Measurements from ENCODE around the gene CCNI. TPM values are rescaled to one million over a fixed set of nuclear protein-coding genes. Genes with fewer than 3 reads are reported as not detected.
"Not testable (repeated sequence)": the region's sequence is repeated elsewhere in the genome, so short reads cannot be mapped to it uniquely, and the experiment has no call there.

CCNI gene
- total RNA-seq, 1 donor from 2014 or later = 206 TPM

- H3K4me1 ChIP-seq = no peaks in the 10 kb centered on the region
- DNase-seq (ENCODE audit: extremely low spot score in 2 of 2) = no peak
- no peak overlapping the region for H3K27ac ChIP-seq
- no peaks in the 10 kb centered on the region for H3K27me3 ChIP-seq
- no peak for TF ChIP-seq POLR2A (IDR thresholded peaks at IDR 0.05)
- TF ChIP-seq POLR2AphosphoS5 (IDR thresholded peaks at IDR 0.05; ENCODE audit: insufficient read depth in 1 of 2, low read depth in 1 of 2) = no peak
- no peak for TF ChIP-seq CTCF (IDR thresholded peaks at IDR 0.05)
- H3K9me3 ChIP-seq = no peaks in the 10 kb centered on the region
- H3K36me3 ChIP-seq = no peaks in the 10 kb centered on the region
- H3K4me3 ChIP-seq = no peak overlapping the region
- intact Hi-C loops (cut with DNase I) = no loop called here
These were observed 18.7 kb upstream of the CCNI start for GRCh38 chr4:77094496-77094895.

- no peak overlapping the region for H3K27ac ChIP-seq
These were observed 17.6 kb upstream of the CCNI start for GRCh38 chr4:77093401-77093800.

GRCh38 chr4:77092975-77093374 lies 17.2 kb upstream of the CCNI start:
- Histone ChIP-seq H3K36me3 (no peaks in the 10 kb centered on the region), H3K4me1 (no peaks in the 10 kb centered on the region), H3K9me3 (no peaks in the 10 kb centered on the region), H3K27ac (no peak overlapping the region), H3K4me3 (no peak overlapping the region), H3K27me3 (no peaks in the 10 kb centered on the region)
- no peak for DNase-seq (ENCODE audit: extremely low spot score in 2 of 2)
- intact Hi-C loops (cut with DNase I) = no loop called here
- TF ChIP-seq POLR2AphosphoS5 (IDR thresholded peaks at IDR 0.05; ENCODE audit: insufficient read depth in 1 of 2, low read depth in 1 of 2) (no peak), POLR2A (IDR thresholded peaks at IDR 0.05) (no peak), CTCF (IDR thresholded peaks at IDR 0.05) (no peak)

More at GRCh38 chr4:77093401-77093800, 17.6 kb upstream of the CCNI start:
- Histone ChIP-seq H3K4me3 (no peak overlapping the region), H3K4me1 (no peaks in the 10 kb centered on the region), H3K27me3 (no peaks in the 10 kb centered on the region), H3K9me3 (no peaks in the 10 kb centered on the region), H3K36me3 (no peaks in the 10 kb centered on the region)
- TF ChIP-seq POLR2A (IDR thresholded peaks at IDR 0.05) (no peak), POLR2AphosphoS5 (IDR thresholded peaks at IDR 0.05; ENCODE audit: insufficient read depth in 1 of 2, low read depth in 1 of 2) (no peak), CTCF (IDR thresholded peaks at IDR 0.05) (no peak)
- intact Hi-C loops (cut with DNase I) = no loop called here
- no peak for DNase-seq (ENCODE audit: extremely low spot score in 2 of 2)

GRCh38 chr4:77089866-77090265 lies 14.1 kb upstream of the CCNI start:
- Histone ChIP-seq H3K27ac (no peak overlapping the region), H3K27me3 (no peaks in the 10 kb centered on the region), H3K9me3 (no peaks in the 10 kb centered on the region), H3K4me3 (no peak overlapping the region), H3K4me1 (no peaks in the 10 kb centered on the region), H3K36me3 (no peaks in the 10 kb centered on the region)
- DNase-seq (ENCODE audit: extremely low spot score in 2 of 2) = no peak
- intact Hi-C loops (cut with DNase I) = no loop called here
- no peak for TF ChIP-seq CTCF (IDR thresholded peaks at IDR 0.05)

GRCh38 chr4:77087027-77087426 lies 11.2 kb upstream of the CCNI start:
- H3K36me3 ChIP-seq; DNase-seq (ENCODE audit: extremely low spot score in 2 of 2); intact Hi-C loops (cut with DNase I); H3K4me1 ChIP-seq; H3K27me3 ChIP-seq; H3K9me3 ChIP-seq; H3K4me3 ChIP-seq; H3K27ac ChIP-seq: not testable (repeated sequence)
